ENCODE data around the gene ABHD2. TPM values are rescaled to one million over a fixed set of nuclear protein-coding genes. Genes with fewer than 3 reads are reported as not detected.

Gene ABHD2
- total and polyA plus RNA-seq, 2 donors (not counting 3 experiments of a cell fraction or from before 2014, with no cell fraction given) = 14.0 to 62.2 TPM

- H3K9me1 ChIP-seq (replicated peaks; ENCODE audit: control insufficient read depth, extremely low read depth, insufficient read depth, low read length) = no peaks in the 10 kb centered on the region
- no peaks in the 10 kb centered on the region for H3K36me3 ChIP-seq (ENCODE audit: control insufficient read depth in 2 of 2, extremely low read depth in 1 of 2, insufficient read depth in 2 of 2, low read length in 2 of 2)
- DNase-seq (ENCODE audit: low read depth, low spot score) (peak; percentile 21), FAIRE-seq (no peak)
- no peak for TF ChIP-seq MAX (IDR thresholded peaks at IDR 0.05; ENCODE audit: insufficient read depth, insufficient read length)
- TF ChIP-seq EZH2 (IDR thresholded peaks at IDR 0.05; ENCODE audit: borderline replicate concordance, low read depth, low read length, severe bottlenecking) = no peak
- no peak for TF ChIP-seq GATA2 (IDR thresholded peaks at IDR 0.05; ENCODE audit: insufficient read depth, insufficient read length, low read depth, low read length)
- no peak for TF ChIP-seq MYC (IDR thresholded peaks at IDR 0.05; ENCODE audit: low read depth, low read length)
- TF ChIP-seq FOS (IDR thresholded peaks at IDR 0.05; ENCODE audit: borderline replicate concordance, insufficient read depth, low read length) = no peak
- no peak for TF ChIP-seq POLR2AphosphoS5 (IDR thresholded peaks at IDR 0.05; ENCODE audit: insufficient read depth, low read depth, low read length)
- H3K4me2 ChIP-seq (ENCODE audit: insufficient read depth, low read length) = peak overlapping the region; percentile 69
- H3K9me3 ChIP-seq (replicated peaks; ENCODE audit: control insufficient read depth, insufficient read depth, low read length) = no peaks in the 10 kb centered on the region
- intact Hi-C loops (cut with micrococcal nuclease) (loop anchor here (1.0 kb wide), 7 partner anchors 17 to 439 kb away; no protein-coding TSS in a partner anchor), dilution Hi-C loops (cut with MboI; ENCODE audit: extremely low pct_ligation_motif_present, low sequenced_read_pairs) (no loop called here)
- peak overlapping the region; percentile 5 to 63 (median 36) for H3K4me3 ChIP-seq (replicated peaks in 1 of 3; ENCODE audit: insufficient read depth in 1 of 3, low read depth in 1 of 3, low read length in 3 of 3)
- peaks cover 42% of the 10 kb centered on the region for H3K4me1 ChIP-seq (ENCODE audit: control insufficient read depth, extremely low read depth, insufficient read depth, low read length)
- POLR2A ChIA-PET = interaction anchor here (0.5 to 2.1 kb wide), 9 partner anchors 14 to 156 kb away, joined by 3 to 11 read pairs (median 3); no protein-coding TSS in a partner anchor
- CTCF ChIA-PET = interaction anchor here (0.6 to 5.1 kb wide), 20 partner anchors 9 to 184 kb away, joined by 3 to 73 read pairs (median 6); partner anchors contain the start of gene FANCI
- TSS peak; percentile 16 for BruUV-seq (replicated peaks)
- H3K27ac ChIP-seq (ENCODE audit: insufficient read depth, low read depth, low read length) = peak overlapping the region; percentile 9
- no peaks in the 10 kb centered on the region for H4K20me1 ChIP-seq (replicated peaks; ENCODE audit: control insufficient read depth, extremely low read depth, insufficient read depth, low read length)
- H3K79me2 ChIP-seq (ENCODE audit: control insufficient read depth, insufficient read depth, low read length) = peaks cover 27% of the 10 kb centered on the region
- peak overlapping the region; percentile 21 for H2AFZ ChIP-seq (ENCODE audit: low read depth, low read length)
- H3K27me3 ChIP-seq (ENCODE audit: control insufficient read depth in 2 of 2, insufficient read depth in 2 of 2, low read length in 2 of 2) = no peaks in the 10 kb centered on the region
- H3K9ac ChIP-seq (replicated peaks; ENCODE audit: extremely low read depth, insufficient read depth, low read length) = peak overlapping the region; percentile 56
These were observed 504 bp downstream of the ABHD2 start for GRCh38 chr15:89088605-89089315.

Measured in endothelial cell of umbilical vein (primary cell).